Endodermal cell (in vitro differentiated cells): ENCODE results near the gene MOCS2. TPM values are rescaled to one million over a fixed set of nuclear protein-coding genes. Genes with fewer than 3 reads are reported as not detected.
A peak's percentile ranks its signal among the peaks of the same experiment; 100 is the strongest.

ENCODE experiments used
- DNase-seq: peaks from one replicate; pipeline ENCODE4 v3.0.0-alpha.2; 2017
- H3K27ac ChIP-seq: 2 replicates; pipeline ENCODE4 v1.5.1; 2013; ENCODE audit warnings: mild to moderate bottlenecking, low read depth, low read length, moderate library complexity
- H3K27me3 ChIP-seq: 2 replicates; pipeline ENCODE4 v1.6.1; 2013; ENCODE audit warnings: mild to moderate bottlenecking, low read length, moderate library complexity; ENCODE audit not compliant: insufficient read depth, control insufficient read depth, poor library complexity, severe bottlenecking
- H3K36me3 ChIP-seq: 2 replicates; pipeline ENCODE4 v1.7.0; 2013; ENCODE audit warnings: mild to moderate bottlenecking, low read length, moderate library complexity; ENCODE audit not compliant: control insufficient read depth, insufficient read depth
- H3K4me1 ChIP-seq: one replicate; pipeline ENCODE4 v1.7.0; 2013; ENCODE audit warnings: low read length; ENCODE audit not compliant: control insufficient read depth, insufficient read depth
- H3K4me3 ChIP-seq: 2 replicates; pipeline ENCODE4 v1.5.1; 2013; ENCODE audit warnings: mild to moderate bottlenecking, low read length, moderate library complexity
- H3K9ac ChIP-seq: 2 replicates; pipeline ENCODE4 v1.6.1; 2013; ENCODE audit warnings: mild to moderate bottlenecking, low read length, moderate library complexity; ENCODE audit not compliant: poor library complexity, severe bottlenecking; ENCODE audit errors: extremely low read depth
- H3K9me3 ChIP-seq: 2 replicates; pipeline ENCODE4 v1.6.1; 2013; ENCODE audit warnings: mild to moderate bottlenecking, low read length, moderate library complexity; ENCODE audit not compliant: control insufficient read depth
- H3K27ac Mint-ChIP-seq: 2 replicates; pipeline ENCODE4 v1.8.0; 2020; ENCODE audit warnings: mixed read lengths
- H3K27me3 Mint-ChIP-seq: 2 replicates; pipeline ENCODE4 v1.8.0; 2021; ENCODE audit warnings: mild to moderate bottlenecking, mixed read lengths; ENCODE audit not compliant: insufficient read depth
- H3K36me3 Mint-ChIP-seq: 2 replicates; pipeline ENCODE4 v1.8.0; 2020; ENCODE audit warnings: low read depth, mixed read lengths
- H3K4me1 Mint-ChIP-seq: 2 replicates; pipeline ENCODE4 v1.8.0; 2020; ENCODE audit warnings: mixed read lengths
- H3K4me3 Mint-ChIP-seq: 2 replicates; pipeline ENCODE4 v1.8.0; 2020; ENCODE audit warnings: mild to moderate bottlenecking, moderate library complexity, mixed read lengths
- H3K9me3 Mint-ChIP-seq: 2 replicates; pipeline ENCODE4 v1.8.0; 2020; ENCODE audit warnings: mild to moderate bottlenecking, mixed read lengths
- CTCF ChIP-seq: fragments of 200-600 bp; sonication (generic); conservative IDR thresholded peaks from 2 replicates; pipeline ENCODE4 v1.5.0; 2021; ENCODE audit warnings: antibody characterized with exemption, mild to moderate bottlenecking
- WGBS, 2 experiments: methylation state at CpG; one replicate each; pipeline versions ENCODE4 v1.1.5 to v1.1.7; 2013; ENCODE audit warnings: missing lambda C conversion rate in 2 of 2, mixed read lengths in 1 of 2; ENCODE audit not compliant: insufficient coverage in 1 of 2, insufficient read length in 1 of 2; 5-methylcytosine and 5-hydroxymethylcytosine counted together
- total RNA-seq, 2 donors: library from RNA; stranded (reverse); fragmentation: NEBNext Ultra II Directional in 1 of 2; extraction: Animal tissue kit (Norgen Biotek cat#: 25700) in 1 of 2; gene quantifications; 2 replicates in 1 of 2; 3 replicates in 1 of 2; pipeline ENCODE4 v1.2.1, GENCODE V29; 2021

Gene MOCS2
- total RNA-seq, 2 donors from 2014 or later: 18.8 to 28.5 TPM

- Mint-ChIP-seq H3K36me3 (peaks cover 5% of the 10 kb centered on the region), H3K4me3 (no peak overlapping the region), H3K27me3 (no peaks in the 10 kb centered on the region), H3K27ac (no peak overlapping the region), H3K4me1 (peaks cover 5% of the 10 kb centered on the region), H3K9me3 (no peaks in the 10 kb centered on the region)
- DNase-seq: peak; percentile 85
- Histone ChIP-seq H3K9ac (no peak overlapping the region), H3K27me3 (no peaks in the 10 kb centered on the region), H3K36me3 (peaks cover 20% of the 10 kb centered on the region), H3K27ac (no peak overlapping the region), H3K9me3 (no peaks in the 10 kb centered on the region), H3K4me3 (no peak overlapping the region), H3K4me1 (no peaks in the 10 kb centered on the region)
- peak; percentile 91 for TF ChIP-seq CTCF
- 22 to 50% methylated on average over 1 to 3 of the region's 3 CpGs for WGBS, 2 experiments
Observed at GRCh38 chr5:53095931-53096525, 13.5 kb downstream of the MOCS2 start.

- Mint-ChIP-seq H3K4me1 (peaks cover 5% of the 10 kb centered on the region), H3K9me3 (no peaks in the 10 kb centered on the region), H3K27ac (no peak overlapping the region), H3K4me3 (no peak overlapping the region), H3K36me3 (peaks cover 3% of the 10 kb centered on the region), H3K27me3 (no peaks in the 10 kb centered on the region)
- Histone ChIP-seq H3K4me1 (no peaks in the 10 kb centered on the region), H3K4me3 (no peak overlapping the region), H3K27ac (no peak overlapping the region), H3K9ac (no peak overlapping the region), H3K27me3 (no peaks in the 10 kb centered on the region), H3K9me3 (no peaks in the 10 kb centered on the region), H3K36me3 (peaks cover 17% of the 10 kb centered on the region)
- TF ChIP-seq CTCF: no peak
- DNase-seq: no peak
- WGBS, 2 experiments: 91 to 97% methylated on average over 3 to 7 of the region's 7 CpGs
Observed at GRCh38 chr5:53095217-53095616, 14.3 kb downstream of the MOCS2 start.

GRCh38 chr5:53092242-53092641, 17.3 kb downstream of the MOCS2 start:
- 86% methylated on average over 2 of the region's 2 CpGs; no CpG with 5 or more reads in 1 of the 2 experiments for WGBS, 2 experiments
- no peak overlapping the region for H3K27ac ChIP-seq
- Mint-ChIP-seq H3K9me3 (no peaks in the 10 kb centered on the region), H3K4me1 (no peaks in the 10 kb centered on the region), H3K36me3 (no peaks in the 10 kb centered on the region), H3K27ac (no peak overlapping the region), H3K27me3 (no peaks in the 10 kb centered on the region), H3K4me3 (no peak overlapping the region)
- H3K4me3 ChIP-seq: no peak overlapping the region
- DNase-seq: no peak
- no peaks in the 10 kb centered on the region for H3K27me3 ChIP-seq
- no peak overlapping the region for H3K9ac ChIP-seq
- H3K4me1 ChIP-seq: no peaks in the 10 kb centered on the region
- H3K36me3 ChIP-seq: peaks cover 5% of the 10 kb centered on the region
- no peaks in the 10 kb centered on the region for H3K9me3 ChIP-seq
- TF ChIP-seq CTCF: no peak
